ENCODE results near the gene PRKG1.
"Not testable (repeated sequence)": the region's sequence is repeated elsewhere in the genome, so short reads cannot be mapped to it uniquely, and the experiment has no call there.

DNA sequence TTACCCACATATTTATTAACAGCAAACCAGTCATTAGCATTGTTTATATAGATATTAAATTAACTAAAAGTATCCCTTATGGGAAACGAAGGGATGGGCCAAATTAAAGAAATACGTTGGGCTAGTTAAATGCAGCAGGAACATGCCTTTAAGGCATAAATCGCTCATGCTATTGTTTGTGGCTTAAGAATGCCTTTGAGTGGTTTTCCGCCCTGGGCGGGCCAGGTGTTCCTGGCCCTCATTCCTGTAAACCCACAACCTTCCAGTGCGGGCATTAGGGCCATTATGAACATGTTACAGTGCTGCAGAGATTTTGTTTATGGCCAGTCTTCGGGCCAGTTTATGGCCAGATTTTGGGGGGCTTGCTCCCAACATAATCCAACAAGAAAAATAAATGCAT lies 1173.6 kb downstream of the PRKG1 start:
- TF ChIP-seq, protein P1, sequence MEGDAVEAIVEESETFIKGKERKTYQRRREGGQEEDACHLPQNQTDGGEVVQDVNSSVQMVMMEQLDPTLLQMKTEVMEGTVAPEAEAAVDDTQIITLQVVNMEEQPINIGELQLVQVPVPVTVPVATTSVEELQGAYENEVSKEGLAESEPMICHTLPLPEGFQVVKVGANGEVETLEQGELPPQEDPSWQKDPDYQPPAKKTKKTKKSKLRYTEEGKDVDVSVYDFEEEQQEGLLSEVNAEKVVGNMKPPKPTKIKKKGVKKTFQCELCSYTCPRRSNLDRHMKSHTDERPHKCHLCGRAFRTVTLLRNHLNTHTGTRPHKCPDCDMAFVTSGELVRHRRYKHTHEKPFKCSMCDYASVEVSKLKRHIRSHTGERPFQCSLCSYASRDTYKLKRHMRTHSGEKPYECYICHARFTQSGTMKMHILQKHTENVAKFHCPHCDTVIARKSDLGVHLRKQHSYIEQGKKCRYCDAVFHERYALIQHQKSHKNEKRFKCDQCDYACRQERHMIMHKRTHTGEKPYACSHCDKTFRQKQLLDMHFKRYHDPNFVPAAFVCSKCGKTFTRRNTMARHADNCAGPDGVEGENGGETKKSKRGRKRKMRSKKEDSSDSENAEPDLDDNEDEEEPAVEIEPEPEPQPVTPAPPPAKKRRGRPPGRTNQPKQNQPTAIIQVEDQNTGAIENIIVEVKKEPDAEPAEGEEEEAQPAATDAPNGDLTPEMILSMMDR (IDR thresholded peaks at IDR 0.05): not testable (repeated sequence)
- TF ChIP-seq POLR2A (IDR thresholded peaks at IDR 0.05): not testable (repeated sequence)
